Activated T-cell treated with anti-CD3 and anti-CD28 coated beads for 4 hours (primary cell): Measurements from ENCODE around the gene REEP6.
"Not testable (repeated sequence)": the region's sequence is repeated elsewhere in the genome, so short reads cannot be mapped to it uniquely, and the experiment has no call there.

Experiments
- DNase-seq: peaks from one replicate; pipeline ENCODE4 v3.0.0-alpha.2; 2020

Gene REEP6

DNA sequence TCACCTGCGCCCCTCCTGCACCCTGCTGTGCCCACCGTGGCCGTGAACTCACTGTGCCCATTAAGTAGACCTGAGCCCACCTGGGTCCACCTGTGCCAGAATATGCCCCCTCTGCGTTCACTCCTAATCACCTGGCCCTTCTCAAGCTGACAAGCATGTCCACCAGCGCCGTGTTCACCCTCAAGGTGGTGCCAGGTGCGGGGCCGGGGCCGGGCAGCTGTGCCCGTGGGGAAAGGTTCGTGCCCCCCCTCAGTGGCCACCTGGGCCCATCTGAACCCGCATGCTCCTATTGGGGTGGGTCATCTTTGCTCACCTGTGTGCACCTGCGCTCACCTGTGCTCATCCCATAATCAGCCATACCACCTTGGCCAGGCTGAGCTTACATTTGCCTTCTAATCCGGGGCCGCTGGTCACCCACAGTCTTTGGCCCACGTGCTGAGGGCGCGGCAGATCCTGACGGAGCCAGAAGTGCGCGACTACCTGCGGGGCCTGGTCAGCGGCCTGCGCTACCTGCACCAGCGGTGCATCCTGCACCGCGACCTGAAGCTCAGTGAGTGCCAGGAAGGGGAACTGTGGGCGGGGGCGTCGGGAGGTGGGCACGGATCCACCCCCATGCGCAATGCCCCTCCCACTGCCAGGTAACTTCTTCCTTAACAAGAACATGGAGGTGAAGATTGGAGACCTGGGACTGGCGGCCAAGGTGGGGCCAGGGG, 35.2 kb downstream of the REEP6 start:
- no peak for DNase-seq

GRCh38 chr19:1526979-1527649, 36.1 kb downstream of the REEP6 start:
- DNase-seq = no peak

- no peak for DNase-seq
Measured at GRCh38 chr19:1527650-1528309, 36.8 kb downstream of the REEP6 start.

DNA sequence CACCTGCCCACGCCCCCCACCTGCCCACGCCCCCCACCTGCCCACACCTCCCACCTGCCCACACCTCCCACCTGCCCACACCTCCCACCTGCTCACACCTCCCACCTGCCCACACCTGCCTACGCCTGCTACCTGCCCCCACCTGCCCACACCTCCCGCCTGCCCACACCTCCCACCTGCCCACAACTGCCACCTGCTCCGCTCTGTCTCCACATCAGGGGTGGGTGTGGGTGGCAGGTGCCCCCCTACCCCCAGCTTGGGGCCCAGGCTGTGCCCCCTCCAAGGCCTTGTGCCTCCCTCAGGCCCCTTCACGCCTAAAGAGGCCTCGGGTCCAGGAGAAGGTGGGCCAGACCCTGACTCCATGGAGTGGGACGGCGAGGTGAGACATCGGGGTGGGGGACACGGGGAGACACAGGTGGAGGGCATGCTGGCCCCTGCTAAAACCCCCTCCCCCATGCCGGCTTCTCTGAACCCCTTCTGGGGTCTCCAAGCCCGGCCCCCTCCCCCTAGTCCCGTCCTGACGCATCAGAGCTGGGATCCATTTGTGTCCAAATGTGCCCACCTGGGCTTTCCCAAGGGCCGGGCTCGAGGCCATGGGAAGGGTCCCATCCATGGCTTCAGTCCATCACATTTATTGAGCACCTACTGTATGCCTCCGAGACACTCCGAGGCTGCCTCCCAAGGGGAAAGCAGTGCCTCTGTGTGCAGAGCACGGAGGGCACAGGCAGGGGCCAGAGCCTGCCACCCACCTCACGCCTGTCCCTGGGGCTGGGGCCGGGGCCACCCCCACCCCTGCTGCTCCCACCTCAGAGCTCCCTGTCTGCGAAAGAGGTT, 37.8 kb downstream of the REEP6 start:
- no peak for DNase-seq

- no peak for DNase-seq
Measured at GRCh38 chr19:1529430-1529816, 38.4 kb downstream of the REEP6 start.

- DNase-seq = not testable (repeated sequence)
Measured at GRCh38 chr19:1530856-1531255, 39.9 kb downstream of the REEP6 start.

GRCh38 chr19:1531587-1531986, 40.6 kb downstream of the REEP6 start:
- no peak for DNase-seq

GRCh38 chr19:1532003-1532402, 41.0 kb downstream of the REEP6 start:
- DNase-seq = no peak

GRCh38 chr19:1533510-1534150, 42.6 kb downstream of the REEP6 start:
- DNase-seq = no peak

- DNase-seq = no peak
Measured at GRCh38 chr19:1534972-1535371, 44.0 kb downstream of the REEP6 start.

- not testable (repeated sequence) for DNase-seq
Measured at GRCh38 chr19:1535699-1536098, 44.7 kb downstream of the REEP6 start.

DNA sequence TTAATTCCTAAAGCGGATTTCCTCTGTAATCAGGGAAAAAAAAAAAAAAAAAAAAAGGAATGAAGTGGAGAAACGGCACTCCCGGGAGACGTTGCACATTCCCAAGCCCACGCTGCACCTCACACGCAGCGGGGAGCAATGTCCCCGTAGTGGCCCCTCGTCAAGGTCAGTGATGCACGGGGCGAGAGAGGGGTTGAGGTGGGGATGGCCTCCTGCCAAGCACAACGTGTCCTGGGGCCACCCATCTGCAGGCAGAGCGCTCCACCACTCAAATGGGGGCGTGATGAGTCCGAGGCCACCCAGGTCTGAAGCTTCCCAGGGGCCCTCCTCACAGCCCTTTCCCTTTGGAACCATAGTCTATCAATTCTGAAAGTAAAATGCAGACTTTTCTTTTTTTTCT, 48.0 kb downstream of the REEP6 start:
- no peak for DNase-seq

DNA sequence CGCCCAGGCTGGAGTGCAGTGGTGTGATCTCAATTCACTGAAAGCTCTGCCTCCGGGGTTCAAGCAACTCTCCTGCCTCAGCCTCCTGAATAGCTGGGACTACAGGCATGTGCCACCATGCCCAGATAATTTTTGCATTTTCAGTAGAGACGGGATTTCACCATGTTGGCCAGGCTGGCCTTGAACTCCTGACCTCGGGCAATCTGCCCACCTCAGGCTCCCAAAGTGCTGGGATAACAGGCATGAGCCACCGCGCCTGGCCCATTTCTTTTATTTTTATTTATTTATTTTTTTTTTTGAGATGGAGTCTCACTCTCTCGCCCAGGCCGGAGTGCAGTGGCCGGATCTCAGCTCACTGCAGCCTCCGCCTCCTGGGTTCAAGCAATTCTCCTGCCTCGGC, 48.8 kb downstream of the REEP6 start:
- DNase-seq = not testable (repeated sequence)

GRCh38 chr19:1540365-1540925, 49.5 kb downstream of the REEP6 start:
- no peak for DNase-seq
